Fibroblast of lung (primary cell): Measurements from ENCODE around the gene ZNF423. TPM values are rescaled to one million over a fixed set of nuclear protein-coding genes. Genes with fewer than 3 reads are reported as not detected.

ENCODE experiments used
- DNase-seq, 2 donors: peaks; one replicate each; pipeline versions ENCODE4 v3.0.0 to v3.0.0-alpha.2; 2010; ENCODE audit warnings: low read depth in 2 of 2
- H2AFZ ChIP-seq: 2 replicates; pipeline ENCODE4 v1.5.1; 2012; ENCODE audit warnings: low read length, control low read depth, inconsistent platforms
- H3K27ac ChIP-seq: 2 replicates; pipeline ENCODE4 v1.5.1; 2011; ENCODE audit warnings: low read length, control low read depth; ENCODE audit not compliant: insufficient read depth
- H3K27me3 ChIP-seq: 2 replicates; pipeline ENCODE4 v1.5.1; 2011; ENCODE audit warnings: mild to moderate bottlenecking, low read length; ENCODE audit not compliant: control insufficient read depth, insufficient read depth
- H3K36me3 ChIP-seq: 2 replicates; pipeline ENCODE4 v1.5.1; 2011; ENCODE audit warnings: low read length; ENCODE audit not compliant: control insufficient read depth, insufficient read depth
- H3K4me1 ChIP-seq: 2 replicates; pipeline ENCODE4 v1.5.1; 2011; ENCODE audit warnings: low read length; ENCODE audit not compliant: control insufficient read depth, insufficient read depth; ENCODE audit errors: extremely low read depth
- H3K4me2 ChIP-seq: 2 replicates; pipeline ENCODE4 v1.5.1; 2011; ENCODE audit warnings: low read length, control low read depth; ENCODE audit not compliant: insufficient read depth; ENCODE audit errors: extremely low read depth
- H3K4me3 ChIP-seq, 4 experiments: fragments of 200-600 bp in 1 of 4; sonication (generic) in 1 of 4; replicated peaks in 1 of 4; 2 replicates each; pipeline ENCODE4 v1.5.1; 2011 to 2016; ENCODE audit warnings: low read length in 4 of 4, low read depth in 3 of 4, mild to moderate bottlenecking in 3 of 4, control low read depth in 2 of 4, inconsistent platforms in 1 of 4, mixed read lengths in 1 of 4; ENCODE audit not compliant: insufficient read depth in 1 of 4; ENCODE audit errors: control extremely low read depth in 1 of 4
- H3K79me2 ChIP-seq: 2 replicates; pipeline ENCODE4 v1.5.1; 2012; ENCODE audit warnings: mild to moderate bottlenecking, low read length, inconsistent platforms; ENCODE audit not compliant: control insufficient read depth, insufficient read depth
- H3K9ac ChIP-seq: 2 replicates; pipeline ENCODE4 v1.5.1; 2011; ENCODE audit warnings: mild to moderate bottlenecking, low read length, control low read depth; ENCODE audit not compliant: insufficient read depth
- H3K9me3 ChIP-seq: 2 replicates; pipeline ENCODE4 v1.5.1; 2012; ENCODE audit warnings: low read depth, low read length; ENCODE audit not compliant: control insufficient read depth, insufficient read depth
- H4K20me1 ChIP-seq: 2 replicates; pipeline ENCODE4 v1.5.1; 2011; ENCODE audit warnings: low read length; ENCODE audit not compliant: control insufficient read depth, insufficient read depth; ENCODE audit errors: extremely low read depth
- CTCF ChIP-seq, 2 donors: IDR thresholded peaks in 1 of 2; conservative IDR thresholded peaks in 1 of 2; 1 replicate in 1 of 2; 2 replicates in 1 of 2; pipeline ENCODE4 v1.5.1; 2011 to 2012; ENCODE audit warnings: low read length in 2 of 2, control low read depth in 1 of 2, inconsistent platforms in 1 of 2, low read depth in 1 of 2, mild to moderate bottlenecking in 1 of 2
- EZH2 ChIP-seq: IDR thresholded peaks from 2 replicates; pipeline ENCODE4 v1.5.1; 2012; ENCODE audit warnings: low read length, control low read depth, mild to moderate bottlenecking; ENCODE audit errors: missing control alignments
- polyA plus RNA-seq, 2 donors: library from polyadenylated mRNA; depleted of rRNA in 1 of 2; stranded (reverse) in 1 of 2; unstranded in 1 of 2; fragments of >200 nt; gene quantifications; 2 replicates each; pipeline ENCODE4 v1.2.1, GENCODE V29; 2011 to 2012; ENCODE audit warnings: missing spikeins in 1 of 2
- total RNA-seq: library from RNA; depleted of rRNA; stranded (reverse); fragments of >200 nt; gene quantifications from 2 replicates; pipeline ENCODE4 v1.2.1, GENCODE V29; 2014

The ZNF423 gene
- total and polyA plus RNA-seq, 2 donors (not counting 1 experiment from before 2014, with no cell fraction given) = 0.07 to 0.17 TPM

- Histone ChIP-seq H3K9ac (no peak overlapping the region), H4K20me1 (no peaks in the 10 kb centered on the region), H3K4me1 (peaks cover 12% of the 10 kb centered on the region), H3K4me3 (no peak overlapping the region), H3K36me3 (no peaks in the 10 kb centered on the region), H3K27me3 (no peaks in the 10 kb centered on the region), H3K79me2 (no peaks in the 10 kb centered on the region), H3K9me3 (no peaks in the 10 kb centered on the region), H3K4me2 (no peak overlapping the region), H2AFZ (no peak overlapping the region), H3K27ac (no peak overlapping the region)
- no peak for DNase-seq
- TF ChIP-seq EZH2 (no peak), CTCF (conservative IDR thresholded peaks at IDR 0.05 in 1 of 2, IDR thresholded peaks at IDR 0.05 in 1 of 2; ENCODE audit: low read depth in 1 of 2, low read length in 2 of 2) (no peak)
These were observed 219.3 kb downstream of the ZNF423 start for GRCh38 chr16:49636608-49637007.

GRCh38 chr16:49635591-49636581 is 220.0 kb downstream of the ZNF423 start:
- Histone ChIP-seq H3K4me2 (no peak overlapping the region), H3K4me3 (no peak overlapping the region), H3K79me2 (no peaks in the 10 kb centered on the region), H3K4me1 (peaks cover 12% of the 10 kb centered on the region), H2AFZ (no peak overlapping the region), H3K27me3 (no peaks in the 10 kb centered on the region), H3K36me3 (no peaks in the 10 kb centered on the region), H3K9ac (no peak overlapping the region), H4K20me1 (no peaks in the 10 kb centered on the region), H3K27ac (no peak overlapping the region), H3K9me3 (no peaks in the 10 kb centered on the region)
- TF ChIP-seq EZH2 (no peak), CTCF (conservative IDR thresholded peaks at IDR 0.05 in 1 of 2, IDR thresholded peaks at IDR 0.05 in 1 of 2; ENCODE audit: low read depth in 1 of 2, low read length in 2 of 2) (no peak)
- no peak for DNase-seq

GRCh38 chr16:49635009-49635350 is 220.9 kb downstream of the ZNF423 start:
- H3K27me3 ChIP-seq = no peaks in the 10 kb centered on the region
- H3K9me3 ChIP-seq = no peaks in the 10 kb centered on the region
- no peak for TF ChIP-seq CTCF (conservative IDR thresholded peaks at IDR 0.05 in 1 of 2, IDR thresholded peaks at IDR 0.05 in 1 of 2; ENCODE audit: low read depth in 1 of 2, low read length in 2 of 2)
- H2AFZ ChIP-seq = no peak overlapping the region
- no peaks in the 10 kb centered on the region for H3K36me3 ChIP-seq
- H3K4me3 ChIP-seq = no peak overlapping the region
- H4K20me1 ChIP-seq = no peaks in the 10 kb centered on the region
- H3K4me2 ChIP-seq = no peak overlapping the region
- H3K79me2 ChIP-seq = no peaks in the 10 kb centered on the region
- H3K27ac ChIP-seq = no peak overlapping the region
- DNase-seq = no peak
- H3K4me1 ChIP-seq = peaks cover 8% of the 10 kb centered on the region
- H3K9ac ChIP-seq = no peak overlapping the region
